ENCODE results near the gene CDK5. TPM values are rescaled to one million over a fixed set of nuclear protein-coding genes. Genes with fewer than 3 reads are reported as not detected.

Gene CDK5
- total and polyA plus RNA-seq, 10 of the 15 experiments (the other 5 are each of a cell fraction or from before 2014, with no cell fraction given) = 1.5 to 33.4 (median 21.6) TPM

DNA sequence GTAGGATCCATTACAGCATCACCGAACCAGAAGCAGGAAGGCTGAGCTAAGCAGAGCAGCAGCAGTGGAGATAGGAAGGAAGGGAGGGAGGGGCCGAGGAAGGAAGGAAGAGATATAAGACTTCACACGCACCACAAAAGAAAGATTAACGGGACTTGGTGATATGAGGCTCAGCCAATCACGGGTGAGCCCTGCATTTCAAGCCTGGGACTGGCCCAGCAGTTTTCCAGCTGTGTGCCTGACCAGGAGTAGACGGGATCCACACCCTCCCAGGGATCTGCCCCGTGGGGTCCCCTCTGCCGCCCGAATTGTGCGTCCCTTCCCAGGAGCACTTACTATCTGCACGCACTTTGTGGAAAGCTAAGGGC lies 49.6 kb downstream of the CDK5 start:
- BruUV-seq (replicated peaks) = no TSS peak
- no peaks in the 10 kb centered on the region for H3K9me3 ChIP-seq (replicated peaks; ENCODE audit: control insufficient read depth, insufficient read depth, low read length)
- no peak for DNase-seq (ENCODE audit: low read depth, low spot score)
- no peak overlapping the region for H3K4me3 ChIP-seq
- FAIRE-seq = no peak
- no peaks in the 10 kb centered on the region for H3K36me3 ChIP-seq (ENCODE audit: control insufficient read depth in 2 of 2, insufficient read depth in 2 of 2, low read length in 1 of 2)
- POLR2A ChIA-PET = no interaction called here
- ATAC-seq = no peak
- H3K4me1 ChIP-seq (ENCODE audit: control insufficient read depth, insufficient read depth, low read length) = no peaks in the 10 kb centered on the region
- SMC1A ChIA-PET (ENCODE audit: uncharacterized antibody, unreplicated experiment) = interaction anchor here (0.6 to 2.2 kb wide), 6 partner anchors 18 to 116 kb away, joined by 3 to 5 read pairs (median 3); partner anchors contain the start of gene ABCB8
- H4K20me1 ChIP-seq (ENCODE audit: control insufficient read depth, insufficient read depth) = no peaks in the 10 kb centered on the region
- TF ChIP-seq TCF7 (IDR thresholded peaks at IDR 0.05; ENCODE audit: borderline replicate concordance) (no peak), POLR2AphosphoS2 (IDR thresholded peaks at IDR 0.05; ENCODE audit: low read depth, low read length) (no peak), SREBF1 (IDR thresholded peaks at IDR 0.05; ENCODE audit: low read length) (no peak), EZH2 (IDR thresholded peaks at IDR 0.05; ENCODE audit: borderline replicate concordance, control insufficient read depth, low read depth, low read length) (no peak)
- H3K9ac ChIP-seq (ENCODE audit: control insufficient read depth, insufficient read depth, low read length) = no peak overlapping the region
- CTCF ChIA-PET = interaction anchor here (0.6 to 4.3 kb wide), 19 partner anchors 10 to 599 kb away, joined by 3 to 35 read pairs (median 5); partner anchors contain the start of genes ABCB8, ATG9B and NOS3
- 28% methylated on average over 11 of the region's 11 CpGs for WGBS (ENCODE audit: insufficient coverage, insufficient replicate concordance, low lambda C conversion rate, missing lambda C conversion rate)
- peak overlapping the region; percentile 63; the same call in 1 of the 2 replicates for H3K4me2 ChIP-seq (ENCODE audit: control insufficient read depth, insufficient read depth)
- intact Hi-C loops (cut with micrococcal nuclease; ENCODE audit: unreplicated experiment) (loop anchor here (1.0 kb wide), 1 partner anchor 45 kb away; no protein-coding TSS in a partner anchor), in situ Hi-C loops (cut with MboI) (no loop called here)
- H3K27ac ChIP-seq (ENCODE audit: control insufficient read depth, insufficient read depth) = no peak overlapping the region
- H2AFZ ChIP-seq (ENCODE audit: control insufficient read depth, low read depth, low read length) = peak overlapping the region; percentile 67
- no peaks in the 10 kb centered on the region for H3K79me2 ChIP-seq (ENCODE audit: control insufficient read depth, insufficient read depth, low read length)
- H3K27me3 ChIP-seq (replicated peaks in 1 of 2; ENCODE audit: control insufficient read depth in 2 of 2, insufficient read depth in 2 of 2, low read length in 1 of 2) = no peaks in the 10 kb centered on the region; a peak in 1 of 4 replicates
- RAD21 ChIA-PET (ENCODE audit: unreplicated experiment) = interaction anchor here (1.3 kb wide), 1 partner anchor 77 kb away, joined by 5 read pairs; no protein-coding TSS in a partner anchor

DNA sequence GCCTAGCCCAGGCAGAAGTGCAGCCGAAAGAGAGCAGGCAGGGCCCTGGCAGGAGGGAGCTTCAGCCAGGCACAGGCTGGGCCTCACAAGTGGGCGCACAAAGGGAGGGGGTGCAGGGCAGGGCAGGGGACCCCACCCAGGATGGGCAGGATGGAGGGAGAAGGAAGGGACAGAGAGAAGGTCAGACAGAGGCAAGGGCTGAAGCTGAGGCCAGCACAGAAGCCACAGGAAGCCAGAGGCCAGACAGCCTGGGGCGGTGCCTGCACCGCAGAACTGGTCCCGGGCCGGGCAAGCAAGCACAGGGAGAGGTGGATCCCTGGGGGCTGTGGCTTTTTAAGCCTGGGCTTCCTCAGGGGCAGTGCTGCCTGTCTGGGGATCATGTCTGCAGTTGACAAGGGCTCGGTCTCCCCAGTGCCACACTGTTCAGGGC lies 50.2 kb downstream of the CDK5 start:
- TF ChIP-seq LARP7 (IDR thresholded peaks at IDR 0.05) (no peak), SMAD5 (IDR thresholded peaks at IDR 0.05; ENCODE audit: low read depth) (no peak), SMC3 (IDR thresholded peaks at IDR 0.05; ENCODE audit: borderline replicate concordance, low read length) (no peak), NBN (IDR thresholded peaks at IDR 0.05) (no peak), SREBF1 (IDR thresholded peaks at IDR 0.05; ENCODE audit: low read length) (no peak), NR2F1 (conservative IDR thresholded peaks at IDR 0.05) (no peak), ZNF384 (IDR thresholded peaks at IDR 0.05; ENCODE audit: borderline replicate concordance, low read depth, low read length) (no peak), ZBED1 (IDR thresholded peaks at IDR 0.05; ENCODE audit: borderline replicate concordance) (no peak), SMAD1 (IDR thresholded peaks at IDR 0.05; ENCODE audit: low read depth, partially characterized antibody) (no peak), KAT2A (conservative IDR thresholded peaks at IDR 0.05; ENCODE audit: control insufficient read depth, low read depth, low read length) (no peak), POLR2AphosphoS2 (IDR thresholded peaks at IDR 0.05; ENCODE audit: low read depth, low read length) (no peak), BHLHE40 (IDR thresholded peaks at IDR 0.05; ENCODE audit: borderline replicate concordance in 1 of 2, low read depth in 2 of 2, low read length in 1 of 2) (no peak)
- Histone ChIP-seq H3K27me3 (replicated peaks in 1 of 2; ENCODE audit: control insufficient read depth in 2 of 2, insufficient read depth in 2 of 2, low read length in 1 of 2) (no peaks in the 10 kb centered on the region; a peak in 1 of 4 replicates), H3K27ac (ENCODE audit: control insufficient read depth, insufficient read depth) (no peak overlapping the region), H3K9ac (ENCODE audit: control insufficient read depth, insufficient read depth, low read length) (no peak overlapping the region), H3K4me2 (ENCODE audit: control insufficient read depth, insufficient read depth) (no peak overlapping the region), H3K4me1 (ENCODE audit: control insufficient read depth, insufficient read depth, low read length) (no peaks in the 10 kb centered on the region), H3K36me3 (ENCODE audit: control insufficient read depth in 2 of 2, insufficient read depth in 2 of 2, low read length in 1 of 2) (no peaks in the 10 kb centered on the region), H3K4me3 (no peak overlapping the region), H2AFZ (ENCODE audit: control insufficient read depth, low read depth, low read length) (no peak overlapping the region), H4K20me1 (ENCODE audit: control insufficient read depth, insufficient read depth) (no peaks in the 10 kb centered on the region), H3K79me2 (ENCODE audit: control insufficient read depth, insufficient read depth, low read length) (no peaks in the 10 kb centered on the region), H3K9me3 (replicated peaks; ENCODE audit: control insufficient read depth, insufficient read depth, low read length) (no peaks in the 10 kb centered on the region)
- 63% methylated on average over 7 of the region's 7 CpGs for WGBS (ENCODE audit: insufficient coverage, insufficient replicate concordance, low lambda C conversion rate, missing lambda C conversion rate)
- intact Hi-C loops (cut with micrococcal nuclease; ENCODE audit: unreplicated experiment) (no loop called here), in situ Hi-C loops (cut with MboI) (no loop called here)
- ChIA-PET SMC1A (ENCODE audit: uncharacterized antibody, unreplicated experiment) (interaction anchor here (0.6 to 2.2 kb wide), 3 partner anchors 21 to 109 kb away, joined by 3 to 5 read pairs (median 4); partner anchors contain the start of gene ABCB8), POLR2A (no interaction called here), RAD21 (ENCODE audit: unreplicated experiment) (no interaction called here), CTCF (interaction anchor here (0.7 to 4.3 kb wide), 9 partner anchors 11 to 276 kb away, joined by 3 to 35 read pairs (median 5); partner anchors contain the start of genes ABCB8 and ATG9B)
- FAIRE-seq (no peak), ATAC-seq (no peak), DNase-seq (ENCODE audit: low read depth, low spot score) (no peak)
- BruUV-seq (replicated peaks) = no TSS peak
